DND-41 (cell line): Measurements from ENCODE around the gene SLC5A11.

Experiments
- ATAC-seq: fragments of 200-7000 bp; cut with Tn5 transposase; 3 replicates; pipeline ENCODE4 v1.9.1; 2021; ENCODE audit warnings: low read depth; ENCODE audit not compliant: insufficient read depth
- DNase-seq: peaks from one replicate; pipeline ENCODE4 v3.0.0-alpha.2; 2020
- H2AFZ ChIP-seq: 2 replicates; pipeline ENCODE4 v1.6.0; 2012; ENCODE audit warnings: low read depth, low read length
- H3K27ac ChIP-seq: 2 replicates; pipeline ENCODE4 v1.5.1; 2012; ENCODE audit warnings: low read length, inconsistent platforms
- H3K27me3 ChIP-seq: fragments of 200-600 bp; sonication (generic); 2 replicates; pipeline ENCODE4 v1.6.0; 2012; ENCODE audit warnings: low read length, mild to moderate bottlenecking, inconsistent platforms; ENCODE audit not compliant: insufficient read depth, poor library complexity
- H3K36me3 ChIP-seq: 2 replicates; pipeline ENCODE4 v1.5.1; 2012; ENCODE audit warnings: low read length, inconsistent platforms; ENCODE audit not compliant: insufficient read depth
- H3K4me1 ChIP-seq: 2 replicates; pipeline ENCODE4 v1.5.1; 2012; ENCODE audit warnings: mild to moderate bottlenecking, low read length; ENCODE audit not compliant: insufficient read depth
- H3K4me2 ChIP-seq: 2 replicates; pipeline ENCODE4 v1.6.0; 2012; ENCODE audit warnings: mild to moderate bottlenecking, moderate library complexity, low read length, inconsistent platforms; ENCODE audit not compliant: insufficient read depth
- H3K4me3 ChIP-seq, 2 experiments: fragments of 200-600 bp in 1 of 2; shearing (Covaris generic) in 1 of 2; 2 replicates each; pipeline ENCODE4 v1.5.1; 2012 to 2016; ENCODE audit warnings: inconsistent platforms in 2 of 2, low read length in 2 of 2, mild to moderate bottlenecking in 2 of 2, low read depth in 1 of 2, moderate library complexity in 1 of 2
- H3K79me2 ChIP-seq: 2 replicates; pipeline ENCODE4 v1.6.0; 2012; ENCODE audit warnings: low read length, inconsistent platforms; ENCODE audit not compliant: insufficient read depth
- H3K9ac ChIP-seq: 2 replicates; pipeline ENCODE4 v1.6.0; 2012; ENCODE audit warnings: low read depth, mild to moderate bottlenecking, inconsistent platforms, low read length, moderate library complexity
- H3K9me3 ChIP-seq: 2 replicates; pipeline ENCODE4 v1.5.1; 2012; ENCODE audit warnings: low read length, moderate library complexity, mild to moderate bottlenecking, inconsistent platforms; ENCODE audit not compliant: insufficient read depth, severe bottlenecking
- H4K20me1 ChIP-seq: 2 replicates; pipeline ENCODE4 v1.6.0; 2012; ENCODE audit warnings: low read length; ENCODE audit not compliant: insufficient read depth
- CTCF ChIP-seq: IDR thresholded peaks from 2 replicates; pipeline ENCODE4 v1.5.1; 2012; ENCODE audit warnings: borderline replicate concordance, low read length, moderate library complexity, mild to moderate bottlenecking; ENCODE audit not compliant: poor library complexity, severe bottlenecking; ENCODE audit errors: extremely low read depth
- EZH2 ChIP-seq: IDR thresholded peaks from 3 replicates; pipeline ENCODE4 v1.6.1; 2012; ENCODE audit warnings: borderline replicate concordance, low read depth, mild to moderate bottlenecking, moderate library complexity, low read length, inconsistent platforms; ENCODE audit not compliant: severe bottlenecking

The SLC5A11 gene

GRCh38 chr16:24930440-24930839 is 84.7 kb downstream of the SLC5A11 start:
- no peaks in the 10 kb centered on the region for H3K79me2 ChIP-seq

DNA sequence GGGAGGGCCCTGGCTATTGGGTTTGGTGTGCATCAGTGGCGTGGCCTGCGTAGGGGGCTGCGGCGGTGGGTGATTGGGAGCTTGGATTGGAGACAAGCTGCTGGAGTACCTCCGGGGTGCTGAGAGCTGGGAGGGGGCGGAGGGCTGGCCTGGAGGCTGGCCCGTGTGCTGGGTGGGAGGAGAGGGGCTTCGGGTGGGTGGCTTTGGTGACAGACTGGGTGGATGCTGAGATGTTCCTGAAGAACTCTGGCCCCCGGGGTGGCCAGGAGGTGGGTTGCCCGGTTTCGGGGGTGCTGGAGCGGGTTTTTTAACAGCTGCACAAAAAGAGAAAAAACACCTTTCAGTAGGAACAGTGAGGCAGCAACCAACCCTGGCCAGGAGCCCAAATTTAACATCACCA is 85.3 kb downstream of the SLC5A11 start:
- Histone ChIP-seq H3K4me1 (no peaks in the 10 kb centered on the region), H3K4me2 (no peak overlapping the region), H3K36me3 (peaks cover 51% of the 10 kb centered on the region), H3K27me3 (no peaks in the 10 kb centered on the region), H3K27ac (no peak overlapping the region), H3K9ac (no peak overlapping the region), H3K79me2 (no peaks in the 10 kb centered on the region), H4K20me1 (no peaks in the 10 kb centered on the region), H3K4me3 (no peak overlapping the region), H3K9me3 (no peaks in the 10 kb centered on the region), H2AFZ (no peak overlapping the region)
- ATAC-seq (no peak), DNase-seq (no peak)
- TF ChIP-seq CTCF = no peak
- TF ChIP-seq EZH2 = no peak

More at GRCh38 chr16:24930440-24930839, 84.7 kb downstream of the SLC5A11 start:
- Histone ChIP-seq H3K36me3 (peaks cover 45% of the 10 kb centered on the region), H4K20me1 (no peaks in the 10 kb centered on the region), H2AFZ (no peak overlapping the region), H3K27me3 (no peaks in the 10 kb centered on the region), H3K4me2 (no peak overlapping the region), H3K9ac (no peak overlapping the region), H3K4me1 (no peaks in the 10 kb centered on the region), H3K27ac (no peak overlapping the region), H3K4me3 (no peak overlapping the region), H3K9me3 (no peaks in the 10 kb centered on the region)
- DNase-seq = no peak
- ATAC-seq = no peak
- no peak for TF ChIP-seq EZH2
- no peak for TF ChIP-seq CTCF

- H3K27me3 ChIP-seq = no peaks in the 10 kb centered on the region
- no peak overlapping the region for H3K4me2 ChIP-seq
- no peaks in the 10 kb centered on the region for H4K20me1 ChIP-seq
- H3K36me3 ChIP-seq = peaks cover 61% of the 10 kb centered on the region
- ATAC-seq (no peak), DNase-seq (no peak)
- H2AFZ ChIP-seq = no peak overlapping the region
- no peak overlapping the region for H3K9ac ChIP-seq
- no peaks in the 10 kb centered on the region for H3K9me3 ChIP-seq
- TF ChIP-seq EZH2 (no peak), CTCF (no peak)
- H3K4me3 ChIP-seq = no peak overlapping the region
- H3K79me2 ChIP-seq = no peaks in the 10 kb centered on the region
- H3K4me1 ChIP-seq = no peaks in the 10 kb centered on the region
- no peak overlapping the region for H3K27ac ChIP-seq
Measured at GRCh38 chr16:24935336-24935735, 89.6 kb downstream of the SLC5A11 start.

DNA sequence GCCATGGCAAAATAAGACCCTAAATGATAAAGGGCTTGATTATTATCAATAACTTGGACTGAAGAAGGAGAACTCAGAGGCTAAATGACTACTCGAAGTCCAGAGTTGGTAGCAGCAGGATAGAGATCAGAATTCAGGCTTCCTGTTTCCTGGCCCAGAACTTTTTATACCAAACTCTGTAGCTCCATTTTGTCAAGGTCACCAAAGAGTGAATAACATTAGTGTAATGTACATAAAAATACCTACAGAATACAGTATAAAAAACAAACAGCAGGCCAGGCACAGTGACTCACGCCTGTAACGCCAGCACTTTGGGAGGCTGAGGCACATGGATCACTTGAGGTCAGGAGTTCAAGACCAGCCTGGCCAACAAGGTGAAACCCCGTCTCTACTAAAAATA is 90.4 kb downstream of the SLC5A11 start:
- no peak for ATAC-seq
- H3K79me2 ChIP-seq = no peaks in the 10 kb centered on the region
- H3K36me3 ChIP-seq = peaks cover 62% of the 10 kb centered on the region
- no peaks in the 10 kb centered on the region for H4K20me1 ChIP-seq
- H3K27ac ChIP-seq = no peak overlapping the region
- no peaks in the 10 kb centered on the region for H3K27me3 ChIP-seq
- no peak overlapping the region for H3K9ac ChIP-seq
- H3K4me3 ChIP-seq = no peak overlapping the region
- H3K9me3 ChIP-seq = no peaks in the 10 kb centered on the region
- H3K4me1 ChIP-seq = no peaks in the 10 kb centered on the region
- TF ChIP-seq EZH2 (no peak), CTCF (no peak)
- H2AFZ ChIP-seq = no peak overlapping the region
- no peak for DNase-seq
- no peak overlapping the region for H3K4me2 ChIP-seq
